ENCODE results near the gene KRTAP17-1. TPM values are rescaled to one million over a fixed set of nuclear protein-coding genes. Genes with fewer than 3 reads are reported as not detected.

KRTAP17-1 gene
- total RNA-seq, 1 donor from 2014 or later: not detected

DNA sequence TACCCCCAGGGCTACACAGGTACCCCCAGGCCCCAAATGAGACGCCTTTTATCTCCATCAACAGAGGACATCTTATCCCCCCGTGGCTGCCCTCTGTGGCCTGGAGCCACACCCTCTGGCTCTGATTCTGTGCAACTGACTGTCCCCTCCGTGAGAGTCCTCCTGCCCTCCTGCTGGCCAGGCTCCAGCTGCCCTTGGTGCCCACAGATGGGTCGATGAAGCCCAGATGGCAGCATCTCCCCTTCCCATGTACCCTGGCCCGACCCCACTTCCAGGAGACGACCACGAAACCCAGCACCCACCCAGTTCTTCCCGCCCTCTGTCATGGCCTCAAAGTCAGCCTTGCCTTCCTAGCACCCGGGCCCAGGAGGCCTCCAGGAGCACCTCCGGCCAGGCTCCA is 9.6 kb upstream of the KRTAP17-1 start:
- DNase-seq (ENCODE audit: low read depth): no peak
- no peak overlapping the region for H3K4me3 ChIP-seq (ENCODE audit: low read depth, low read length)
- TF ChIP-seq, protein P1, sequence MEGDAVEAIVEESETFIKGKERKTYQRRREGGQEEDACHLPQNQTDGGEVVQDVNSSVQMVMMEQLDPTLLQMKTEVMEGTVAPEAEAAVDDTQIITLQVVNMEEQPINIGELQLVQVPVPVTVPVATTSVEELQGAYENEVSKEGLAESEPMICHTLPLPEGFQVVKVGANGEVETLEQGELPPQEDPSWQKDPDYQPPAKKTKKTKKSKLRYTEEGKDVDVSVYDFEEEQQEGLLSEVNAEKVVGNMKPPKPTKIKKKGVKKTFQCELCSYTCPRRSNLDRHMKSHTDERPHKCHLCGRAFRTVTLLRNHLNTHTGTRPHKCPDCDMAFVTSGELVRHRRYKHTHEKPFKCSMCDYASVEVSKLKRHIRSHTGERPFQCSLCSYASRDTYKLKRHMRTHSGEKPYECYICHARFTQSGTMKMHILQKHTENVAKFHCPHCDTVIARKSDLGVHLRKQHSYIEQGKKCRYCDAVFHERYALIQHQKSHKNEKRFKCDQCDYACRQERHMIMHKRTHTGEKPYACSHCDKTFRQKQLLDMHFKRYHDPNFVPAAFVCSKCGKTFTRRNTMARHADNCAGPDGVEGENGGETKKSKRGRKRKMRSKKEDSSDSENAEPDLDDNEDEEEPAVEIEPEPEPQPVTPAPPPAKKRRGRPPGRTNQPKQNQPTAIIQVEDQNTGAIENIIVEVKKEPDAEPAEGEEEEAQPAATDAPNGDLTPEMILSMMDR (conservative IDR thresholded peaks at IDR 0.05; ENCODE audit: low read depth, low read length): no peak

DNA sequence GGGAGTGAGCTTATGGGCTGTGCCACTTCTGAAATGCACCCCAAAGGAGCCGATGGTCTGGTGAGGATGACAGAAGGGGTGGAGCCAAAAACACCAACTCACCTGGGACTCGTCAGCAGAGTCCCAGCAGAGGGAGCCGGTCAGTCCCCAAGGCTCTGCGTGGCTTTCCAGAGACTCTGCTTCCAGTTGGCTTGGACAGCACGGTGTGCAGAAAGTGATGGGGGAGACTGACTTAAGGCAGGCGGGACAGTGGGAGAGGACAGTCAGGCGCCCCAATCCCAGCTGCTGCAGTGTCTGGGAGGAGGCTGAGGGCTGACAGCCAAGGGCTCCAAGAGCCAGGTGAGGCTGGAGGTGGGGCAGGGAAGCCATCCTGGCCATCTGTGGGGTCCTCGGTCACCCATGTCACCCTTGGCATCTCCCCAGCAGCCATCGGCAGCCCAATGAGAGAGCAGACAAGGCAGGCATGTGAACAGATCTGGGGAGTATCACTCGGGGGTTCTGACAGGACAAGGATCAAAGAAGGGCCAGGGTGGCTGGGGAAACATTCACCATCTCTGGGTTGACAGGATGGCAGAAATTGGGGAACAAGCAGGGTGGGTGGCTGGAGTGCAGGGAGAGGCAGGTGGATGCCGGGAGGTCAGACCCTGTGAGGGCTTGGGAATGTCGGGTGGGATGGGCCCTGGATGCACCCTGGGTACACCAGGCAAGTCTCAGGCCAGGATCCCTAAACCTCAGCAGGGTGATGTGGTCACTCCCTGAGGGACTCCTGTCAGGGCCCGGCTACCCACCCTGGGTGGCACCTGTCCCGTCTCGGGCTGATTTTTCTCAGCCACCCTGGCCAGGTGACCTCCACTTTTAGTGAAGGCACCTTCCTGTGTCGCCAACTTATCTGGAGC is 8.9 kb upstream of the KRTAP17-1 start:
- TF ChIP-seq, protein P1 (conservative IDR thresholded peaks at IDR 0.05; ENCODE audit: low read depth, low read length): peak; percentile 58
- no peak overlapping the region for H3K4me3 ChIP-seq (ENCODE audit: low read depth, low read length)
- no peak for DNase-seq (ENCODE audit: low read depth)

DNA sequence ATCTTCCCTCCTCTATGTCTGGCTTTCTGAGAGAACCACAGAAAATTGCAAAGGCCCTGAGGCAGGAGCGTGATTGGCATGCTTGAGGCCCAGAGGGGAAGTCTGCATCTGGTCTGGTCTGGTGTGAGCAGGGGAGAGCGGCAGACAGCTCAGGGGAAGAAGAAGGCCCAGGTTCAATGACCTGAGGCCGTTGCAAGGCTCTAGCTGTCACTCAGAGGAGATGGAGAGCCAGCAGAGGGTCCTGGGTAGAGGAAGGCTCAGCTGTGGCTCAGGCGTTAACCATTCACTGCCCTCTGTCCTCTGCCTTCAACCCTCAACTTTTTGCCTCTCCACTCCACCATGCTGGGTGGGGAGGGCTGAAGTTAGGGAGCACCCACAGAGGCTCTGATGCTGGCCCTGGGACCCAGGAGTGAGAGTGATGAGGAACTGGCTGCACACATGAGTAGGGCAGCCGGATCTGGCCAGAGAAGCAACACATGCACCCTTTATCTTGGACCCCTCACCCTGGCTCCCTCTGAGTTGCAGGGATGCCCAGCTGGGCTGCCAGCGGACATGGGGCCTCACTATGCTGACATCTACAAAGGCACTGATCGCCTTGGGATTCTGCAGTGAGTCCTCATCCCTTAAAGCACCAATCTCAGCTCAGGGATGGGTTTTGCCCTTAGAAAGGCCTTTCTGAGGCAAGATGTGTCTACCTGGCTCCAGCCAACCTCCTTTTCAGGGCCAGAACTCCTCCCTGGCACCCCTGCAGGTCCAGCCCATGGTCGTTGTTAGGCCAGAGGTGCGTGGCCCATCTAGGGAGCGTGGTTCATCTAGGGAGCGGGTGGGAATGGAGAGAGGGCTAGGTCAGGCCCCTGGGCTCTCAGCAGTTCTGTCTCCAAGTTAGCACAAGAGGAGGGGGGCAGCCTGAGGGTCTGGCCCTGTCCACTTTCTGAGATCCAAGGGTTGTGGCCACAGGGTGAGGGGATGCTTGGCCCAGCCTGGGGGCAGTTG is 7.7 kb upstream of the KRTAP17-1 start:
- DNase-seq (ENCODE audit: low read depth): no peak
- H3K4me3 ChIP-seq (ENCODE audit: low read depth, low read length): no peak overlapping the region
- TF ChIP-seq, protein P1 (conservative IDR thresholded peaks at IDR 0.05; ENCODE audit: low read depth, low read length): no peak

DNA sequence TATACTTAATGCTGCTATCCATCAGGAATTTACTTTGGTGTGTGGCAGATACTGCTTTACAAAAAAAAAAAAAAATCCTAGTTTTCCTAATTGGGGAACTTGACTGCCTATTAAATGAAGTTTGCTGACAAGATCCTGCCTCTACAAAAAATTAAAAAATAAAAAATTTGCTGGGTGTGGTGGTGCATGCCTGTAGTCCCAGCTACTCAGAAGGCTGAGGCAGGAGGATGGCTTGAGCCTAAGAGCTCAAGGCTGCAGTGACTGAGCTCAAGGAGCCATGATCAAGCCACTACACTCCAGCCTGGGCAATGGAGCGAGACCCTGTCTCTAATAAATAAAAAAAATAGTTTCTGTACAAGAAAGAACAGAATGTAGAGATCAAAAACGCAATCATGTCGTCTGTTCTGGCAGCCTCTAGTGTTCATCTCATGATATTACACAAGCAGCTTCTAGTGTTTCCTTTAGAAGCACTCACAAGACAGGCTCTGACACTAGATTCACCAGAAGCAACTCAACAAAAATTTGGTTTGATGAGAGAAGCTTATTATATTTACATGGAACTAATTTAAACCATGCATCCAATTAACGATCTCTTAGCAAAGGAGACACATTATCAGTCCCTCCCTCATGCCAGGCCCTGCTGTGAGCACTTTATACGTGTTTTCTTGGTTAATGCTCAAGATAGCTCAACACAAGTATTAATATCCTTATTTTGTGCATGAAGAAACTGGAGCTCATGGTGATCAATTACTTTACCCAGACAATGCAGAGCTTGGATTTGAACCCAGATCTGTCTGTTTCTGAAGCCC is 6.8 kb upstream of the KRTAP17-1 start:
- no peak for DNase-seq (ENCODE audit: low read depth)
- no peak overlapping the region for H3K4me3 ChIP-seq (ENCODE audit: low read depth, low read length)
- TF ChIP-seq, protein P1 (conservative IDR thresholded peaks at IDR 0.05; ENCODE audit: low read depth, low read length): peak; percentile 89

DNA sequence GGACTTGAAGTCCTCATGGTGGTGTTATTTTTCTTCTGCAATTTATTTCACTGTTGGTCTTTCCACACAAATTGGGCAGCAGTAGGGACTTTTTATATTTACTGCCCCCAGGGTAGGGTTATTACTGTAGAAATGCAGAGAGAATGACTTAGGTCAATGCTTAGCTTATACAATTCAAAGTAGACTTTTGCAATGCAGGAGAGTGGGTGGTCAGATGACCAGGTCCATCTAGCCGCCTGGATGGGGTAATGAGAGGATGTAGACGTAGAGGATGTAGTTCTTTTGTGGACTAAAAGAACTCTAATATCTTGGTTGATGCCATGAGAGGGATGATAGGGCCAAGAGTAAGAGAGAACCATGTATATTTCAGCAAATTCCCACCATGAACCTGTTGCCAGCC is 2.7 kb upstream of the KRTAP17-1 start:
- H3K4me3 ChIP-seq (ENCODE audit: low read depth, low read length): no peak overlapping the region
- TF ChIP-seq, protein P1 (conservative IDR thresholded peaks at IDR 0.05; ENCODE audit: low read depth, low read length): no peak
- no peak for DNase-seq (ENCODE audit: low read depth)

DNA sequence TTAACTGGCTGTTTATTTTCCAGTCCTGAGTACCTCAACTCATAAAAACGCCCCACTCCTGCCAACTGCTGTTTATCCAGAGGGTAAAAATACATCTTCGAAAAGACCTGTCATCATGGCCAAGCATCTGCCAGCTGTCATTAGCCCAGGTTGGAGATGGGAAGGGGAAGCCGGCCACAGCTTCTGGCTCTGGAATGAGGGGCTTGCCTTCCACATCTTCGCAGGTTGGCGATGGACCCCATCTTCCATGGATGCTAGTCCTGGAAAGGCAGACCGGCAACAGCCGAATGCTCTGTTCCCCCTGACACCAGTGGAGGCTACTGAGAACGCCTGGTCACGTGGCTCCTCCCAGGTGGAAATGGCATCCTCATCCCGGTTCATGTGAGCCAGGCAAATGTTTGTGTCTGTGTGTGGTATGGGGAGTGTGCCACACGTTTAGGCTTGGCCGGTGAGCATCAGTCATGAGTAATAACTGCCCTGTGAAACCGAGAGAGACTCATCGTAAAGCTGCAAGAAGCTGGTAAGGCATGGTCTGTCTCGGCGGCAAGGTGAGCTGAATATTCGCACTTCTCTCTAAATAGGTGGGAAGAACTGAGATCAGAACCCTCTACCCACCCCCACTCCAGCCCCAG is 420 bp upstream of the KRTAP17-1 start:
- DNase-seq (ENCODE audit: low read depth): no peak
- H3K4me3 ChIP-seq (ENCODE audit: low read depth, low read length): no peak overlapping the region
- TF ChIP-seq, protein P1 (conservative IDR thresholded peaks at IDR 0.05; ENCODE audit: low read depth, low read length): no peak
